GM23338 (cell line): ENCODE data around the gene FAF1. TPM values are rescaled to one million over a fixed set of nuclear protein-coding genes. Genes with fewer than 3 reads are reported as not detected.

ENCODE experiments used
- ATAC-seq: fragments of 200-7000 bp; cut with Tn5 transposase; 3 replicates; pipeline ENCODE4 v1.9.1; 2020
- DNase-seq: peaks from one replicate; pipeline ENCODE4 v3.0.0-alpha.2; 2015; ENCODE audit warnings: low spot score
- H2AFZ ChIP-seq: fragments of 200-600 bp; sonication (generic); 2 replicates; pipeline ENCODE4 v1.8.0; 2016; ENCODE audit warnings: antibody characterized with exemption, mild to moderate bottlenecking, moderate library complexity
- H3F3A ChIP-seq: fragments of 200-600 bp; sonication (generic); replicated peaks from 2 replicates; pipeline ENCODE4 v1.8.0; 2017; ENCODE audit warnings: antibody characterized with exemption, mixed run types, low read depth
- H3K27ac ChIP-seq: fragments of 200-600 bp; sonication (generic); 2 replicates; pipeline ENCODE4 v1.6.1; 2016; ENCODE audit warnings: low read depth
- H3K27me3 ChIP-seq: fragments of 200-600 bp; sonication (generic); 2 replicates; pipeline ENCODE4 v1.8.0; 2016; ENCODE audit warnings: mild to moderate bottlenecking, mixed run types, moderate library complexity; ENCODE audit not compliant: insufficient read depth
- H3K36me3 ChIP-seq: fragments of 200-600 bp; sonication (generic); 2 replicates; pipeline ENCODE4 v1.8.0; 2016; ENCODE audit warnings: mild to moderate bottlenecking; ENCODE audit not compliant: insufficient read depth
- H3K4me1 ChIP-seq: fragments of 200-600 bp; sonication (generic); 2 replicates; pipeline ENCODE4 v1.8.0; 2016; ENCODE audit warnings: mild to moderate bottlenecking, moderate library complexity; ENCODE audit not compliant: insufficient read depth
- H3K4me2 ChIP-seq: fragments of 200-600 bp; sonication (generic); 2 replicates; pipeline ENCODE4 v1.7.1; 2017; ENCODE audit warnings: mixed run types
- H3K4me3 ChIP-seq: fragments of 200-600 bp; sonication (generic); 2 replicates; pipeline ENCODE4 v1.6.1; 2016; ENCODE audit warnings: mixed run types
- H3K79me2 ChIP-seq: fragments of 200-600 bp; sonication (generic); replicated peaks from 2 replicates; pipeline ENCODE4 v1.8.0; 2017; ENCODE audit warnings: mild to moderate bottlenecking; ENCODE audit not compliant: insufficient read depth
- H3K9me2 ChIP-seq: fragments of 200-600 bp; sonication (generic); 2 replicates; pipeline ENCODE4 v1.8.0; 2017; ENCODE audit not compliant: insufficient read depth
- H4K20me1 ChIP-seq: fragments of 200-600 bp; sonication (generic); replicated peaks from 2 replicates; pipeline ENCODE4 v1.8.0; 2017; ENCODE audit warnings: mild to moderate bottlenecking; ENCODE audit not compliant: insufficient read depth
- H3K27ac Mint-ChIP-seq: 2 replicates; pipeline ENCODE4 v1.8.0; 2020; ENCODE audit warnings: inconsistent platforms, mild to moderate bottlenecking, moderate library complexity, mixed read lengths
- H3K27me3 Mint-ChIP-seq: 3 replicates; pipeline ENCODE4 v1.8.0; 2022; ENCODE audit warnings: low read depth, mild to moderate bottlenecking, moderate library complexity, mixed read lengths, inconsistent platforms; ENCODE audit not compliant: insufficient read depth, poor library complexity
- H3K36me3 Mint-ChIP-seq: 3 replicates; pipeline ENCODE4 v1.8.0; 2021; ENCODE audit warnings: low read depth, mild to moderate bottlenecking, inconsistent platforms, moderate library complexity, mixed read lengths
- H3K4me1 Mint-ChIP-seq: 3 replicates; pipeline ENCODE4 v1.8.0; 2020; ENCODE audit warnings: mild to moderate bottlenecking, inconsistent platforms, mixed read lengths
- H3K4me3 Mint-ChIP-seq: 3 replicates; pipeline ENCODE4 v1.8.0; 2021; ENCODE audit warnings: moderate library complexity, mild to moderate bottlenecking, inconsistent platforms, mixed read lengths
- H3K9me3 Mint-ChIP-seq: 3 replicates; pipeline ENCODE4 v1.8.0; 2020; ENCODE audit warnings: moderate library complexity, mild to moderate bottlenecking, inconsistent platforms, mixed read lengths
- CREB1 ChIP-seq: fragments of 250-450 bp; sonication (Bioruptor Pico); IDR thresholded peaks from 2 replicates; pipeline ENCODE4 v1.5.0; 2020; ENCODE audit warnings: low read depth, mild to moderate bottlenecking, moderate library complexity
- JUNB ChIP-seq: IDR thresholded peaks from one replicate; pipeline ENCODE4 v1.6.1; 2016; ENCODE audit warnings: antibody characterized with exemption; ENCODE audit not compliant: unreplicated experiment
- ZNF114 ChIP-seq: fragments of 250-450 bp; sonication (Bioruptor Pico); IDR thresholded peaks from 2 replicates; pipeline ENCODE4 v1.5.0; 2020; ENCODE audit warnings: mild to moderate bottlenecking, moderate library complexity
- polyA plus RNA-seq: library from polyadenylated mRNA; unstranded; fragments of >200 nt; fragmentation: Nextera tagmentation; extraction: Ambion mirVana; gene quantifications from 2 replicates; pipeline ENCODE4 v1.2.1, GENCODE V29; 2016
- total RNA-seq: library from RNA; depleted of rRNA; stranded (reverse); fragments of >200 nt; shearing (Covaris generic); gene quantifications from 2 replicates; pipeline ENCODE4 v1.2.3, GENCODE V29; 2014
- TF ChIP-seq, protein P1 (sequence below): fragments of 250-450 bp; sonication (Bioruptor Pico); IDR thresholded peaks from 2 replicates; pipeline ENCODE4 v1.5.0; 2020; ENCODE audit warnings: mild to moderate bottlenecking, moderate library complexity

FAF1 gene
- total and polyA plus RNA-seq, 2 experiments from 2014 or later: 24.1 to 53.2 TPM

DNA sequence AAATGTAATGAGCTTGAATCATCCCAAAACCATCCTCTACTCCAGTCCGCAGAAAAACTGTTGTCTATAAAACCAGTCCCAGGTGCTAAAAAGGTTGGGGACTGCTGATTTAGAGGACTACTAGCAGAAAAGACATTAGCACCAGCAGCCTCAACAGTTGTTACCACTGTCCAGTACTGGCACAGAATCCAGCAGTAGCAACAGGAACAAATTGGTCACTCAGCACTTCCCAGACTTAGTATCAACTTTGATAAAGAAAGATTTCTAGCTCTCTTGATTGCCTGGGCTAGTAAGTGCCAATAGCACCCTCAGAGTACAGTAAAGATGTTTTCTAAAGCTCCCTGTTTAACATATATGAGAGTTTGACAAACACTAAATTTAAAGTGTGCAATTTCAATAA is 127.9 kb downstream of the FAF1 start (continued):
- TF ChIP-seq, protein P1, sequence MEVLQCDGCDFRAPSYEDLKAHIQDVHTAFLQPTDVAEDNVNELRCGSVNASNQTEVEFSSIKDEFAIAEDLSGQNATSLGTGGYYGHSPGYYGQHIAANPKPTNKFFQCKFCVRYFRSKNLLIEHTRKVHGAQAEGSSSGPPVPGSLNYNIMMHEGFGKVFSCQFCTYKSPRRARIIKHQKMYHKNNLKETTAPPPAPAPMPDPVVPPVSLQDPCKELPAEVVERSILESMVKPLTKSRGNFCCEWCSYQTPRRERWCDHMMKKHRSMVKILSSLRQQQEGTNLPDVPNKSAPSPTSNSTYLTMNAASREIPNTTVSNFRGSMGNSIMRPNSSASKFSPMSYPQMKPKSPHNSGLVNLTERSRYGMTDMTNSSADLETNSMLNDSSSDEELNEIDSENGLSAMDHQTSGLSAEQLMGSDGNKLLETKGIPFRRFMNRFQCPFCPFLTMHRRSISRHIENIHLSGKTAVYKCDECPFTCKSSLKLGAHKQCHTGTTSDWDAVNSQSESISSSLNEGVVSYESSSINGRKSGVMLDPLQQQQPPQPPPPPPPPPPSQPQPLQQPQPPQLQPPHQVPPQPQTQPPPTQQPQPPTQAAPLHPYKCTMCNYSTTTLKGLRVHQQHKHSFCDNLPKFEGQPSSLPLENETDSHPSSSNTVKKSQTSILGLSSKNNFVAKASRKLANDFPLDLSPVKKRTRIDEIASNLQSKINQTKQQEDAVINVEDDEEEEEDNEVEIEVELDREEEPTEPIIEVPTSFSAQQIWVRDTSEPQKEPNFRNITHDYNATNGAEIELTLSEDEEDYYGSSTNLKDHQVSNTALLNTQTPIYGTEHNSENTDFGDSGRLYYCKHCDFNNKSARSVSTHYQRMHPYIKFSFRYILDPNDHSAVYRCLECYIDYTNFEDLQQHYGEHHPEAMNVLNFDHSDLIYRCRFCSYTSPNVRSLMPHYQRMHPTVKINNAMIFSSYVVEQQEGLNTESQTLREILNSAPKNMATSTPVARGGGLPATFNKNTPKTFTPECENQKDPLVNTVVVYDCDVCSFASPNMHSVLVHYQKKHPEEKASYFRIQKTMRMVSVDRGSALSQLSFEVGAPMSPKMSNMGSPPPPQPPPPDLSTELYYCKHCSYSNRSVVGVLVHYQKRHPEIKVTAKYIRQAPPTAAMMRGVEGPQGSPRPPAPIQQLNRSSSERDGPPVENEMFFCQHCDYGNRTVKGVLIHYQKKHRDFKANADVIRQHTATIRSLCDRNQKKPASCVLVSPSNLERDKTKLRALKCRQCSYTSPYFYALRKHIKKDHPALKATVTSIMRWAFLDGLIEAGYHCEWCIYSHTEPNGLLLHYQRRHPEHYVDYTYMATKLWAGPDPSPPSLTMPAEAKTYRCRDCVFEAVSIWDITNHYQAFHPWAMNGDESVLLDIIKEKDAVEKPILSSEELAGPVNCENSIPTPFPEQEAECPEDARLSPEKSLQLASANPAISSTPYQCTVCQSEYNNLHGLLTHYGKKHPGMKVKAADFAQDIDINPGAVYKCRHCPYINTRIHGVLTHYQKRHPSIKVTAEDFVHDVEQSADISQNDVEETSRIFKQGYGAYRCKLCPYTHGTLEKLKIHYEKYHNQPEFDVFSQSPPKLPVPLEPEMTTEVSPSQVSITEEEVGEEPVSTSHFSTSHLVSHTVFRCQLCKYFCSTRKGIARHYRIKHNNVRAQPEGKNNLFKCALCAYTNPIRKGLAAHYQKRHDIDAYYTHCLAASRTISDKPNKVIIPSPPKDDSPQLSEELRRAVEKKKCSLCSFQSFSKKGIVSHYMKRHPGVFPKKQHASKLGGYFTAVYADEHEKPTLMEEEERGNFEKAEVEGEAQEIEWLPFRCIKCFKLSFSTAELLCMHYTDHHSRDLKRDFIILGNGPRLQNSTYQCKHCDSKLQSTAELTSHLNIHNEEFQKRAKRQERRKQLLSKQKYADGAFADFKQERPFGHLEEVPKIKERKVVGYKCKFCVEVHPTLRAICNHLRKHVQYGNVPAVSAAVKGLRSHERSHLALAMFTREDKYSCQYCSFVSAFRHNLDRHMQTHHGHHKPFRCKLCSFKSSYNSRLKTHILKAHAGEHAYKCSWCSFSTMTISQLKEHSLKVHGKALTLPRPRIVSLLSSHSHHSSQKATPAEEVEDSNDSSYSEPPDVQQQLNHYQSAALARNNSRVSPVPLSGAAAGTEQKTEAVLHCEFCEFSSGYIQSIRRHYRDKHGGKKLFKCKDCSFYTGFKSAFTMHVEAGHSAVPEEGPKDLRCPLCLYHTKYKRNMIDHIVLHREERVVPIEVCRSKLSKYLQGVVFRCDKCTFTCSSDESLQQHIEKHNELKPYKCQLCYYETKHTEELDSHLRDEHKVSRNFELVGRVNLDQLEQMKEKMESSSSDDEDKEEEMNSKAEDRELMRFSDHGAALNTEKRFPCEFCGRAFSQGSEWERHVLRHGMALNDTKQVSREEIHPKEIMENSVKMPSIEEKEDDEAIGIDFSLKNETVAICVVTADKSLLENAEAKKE: no peak

DNA sequence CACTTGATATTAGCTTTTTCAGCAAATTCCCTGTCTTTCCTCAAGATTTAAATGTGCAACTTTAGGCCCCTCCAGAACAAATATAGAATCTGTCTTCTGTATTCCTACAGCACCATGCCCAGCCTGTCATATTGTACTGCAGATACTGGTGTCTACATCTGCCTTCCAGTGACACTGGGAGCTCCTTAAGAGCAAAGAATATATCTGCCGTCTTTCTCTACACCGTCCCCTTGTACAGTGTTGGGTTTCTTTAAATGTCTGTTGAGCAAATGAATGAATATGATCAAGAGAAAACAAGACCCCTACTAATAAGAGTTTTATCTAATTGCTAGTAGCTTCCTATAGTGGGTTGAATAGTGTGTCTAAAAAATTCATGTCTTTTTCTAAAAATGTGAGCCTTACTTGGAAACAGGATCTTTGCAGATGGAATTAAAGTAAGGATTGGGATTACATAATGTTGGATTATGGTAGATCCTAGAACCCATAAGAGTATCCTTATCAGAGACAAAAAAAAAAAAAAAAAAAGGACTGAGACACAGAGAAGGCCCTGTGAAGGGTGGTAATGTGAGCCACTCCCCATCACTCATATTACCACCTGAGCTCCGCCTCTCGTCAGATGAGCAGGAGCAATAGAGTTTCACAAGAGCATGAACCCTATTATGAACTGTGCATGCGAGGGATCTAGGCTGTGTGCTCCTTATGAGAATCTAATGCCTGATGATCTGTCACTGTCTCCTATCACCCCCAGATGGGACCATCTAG is 128.6 kb downstream of the FAF1 start:
- Mint-ChIP-seq H3K36me3 (peaks cover 31% of the 10 kb centered on the region), H3K27me3 (no peaks in the 10 kb centered on the region), H3K4me1 (no peaks in the 10 kb centered on the region), H3K27ac (no peak overlapping the region), H3K4me3 (no peak overlapping the region), H3K9me3 (peaks cover 34% of the 10 kb centered on the region; the same call in 2 of the 3 replicates)
- no peaks in the 10 kb centered on the region for H3F3A ChIP-seq
- no peak overlapping the region for H3K4me3 ChIP-seq
- no peaks in the 10 kb centered on the region for H3K9me2 ChIP-seq
- no peaks in the 10 kb centered on the region for H3K36me3 ChIP-seq
- H3K27me3 ChIP-seq: no peaks in the 10 kb centered on the region
- H3K79me2 ChIP-seq: peaks cover 16% of the 10 kb centered on the region; the same call in 1 of the 2 replicates
- DNase-seq (no peak), ATAC-seq (no peak)
- no peak overlapping the region for H2AFZ ChIP-seq
- no peak overlapping the region for H3K4me2 ChIP-seq
- H3K4me1 ChIP-seq: no peaks in the 10 kb centered on the region
- H3K27ac ChIP-seq: no peak overlapping the region
- no peaks in the 10 kb centered on the region for H4K20me1 ChIP-seq
- TF ChIP-seq, protein P1: no peak
- TF ChIP-seq CREB1 (no peak), JUNB (no peak), ZNF114 (CRISPR knock-in tag) (no peak)
